ENCODE results near the gene NCKAP5. TPM values are rescaled to one million over a fixed set of nuclear protein-coding genes. Genes with fewer than 3 reads are reported as not detected.

Gene NCKAP5
- total RNA-seq, 1 donor from 2014 or later: 27.9 TPM

DNA sequence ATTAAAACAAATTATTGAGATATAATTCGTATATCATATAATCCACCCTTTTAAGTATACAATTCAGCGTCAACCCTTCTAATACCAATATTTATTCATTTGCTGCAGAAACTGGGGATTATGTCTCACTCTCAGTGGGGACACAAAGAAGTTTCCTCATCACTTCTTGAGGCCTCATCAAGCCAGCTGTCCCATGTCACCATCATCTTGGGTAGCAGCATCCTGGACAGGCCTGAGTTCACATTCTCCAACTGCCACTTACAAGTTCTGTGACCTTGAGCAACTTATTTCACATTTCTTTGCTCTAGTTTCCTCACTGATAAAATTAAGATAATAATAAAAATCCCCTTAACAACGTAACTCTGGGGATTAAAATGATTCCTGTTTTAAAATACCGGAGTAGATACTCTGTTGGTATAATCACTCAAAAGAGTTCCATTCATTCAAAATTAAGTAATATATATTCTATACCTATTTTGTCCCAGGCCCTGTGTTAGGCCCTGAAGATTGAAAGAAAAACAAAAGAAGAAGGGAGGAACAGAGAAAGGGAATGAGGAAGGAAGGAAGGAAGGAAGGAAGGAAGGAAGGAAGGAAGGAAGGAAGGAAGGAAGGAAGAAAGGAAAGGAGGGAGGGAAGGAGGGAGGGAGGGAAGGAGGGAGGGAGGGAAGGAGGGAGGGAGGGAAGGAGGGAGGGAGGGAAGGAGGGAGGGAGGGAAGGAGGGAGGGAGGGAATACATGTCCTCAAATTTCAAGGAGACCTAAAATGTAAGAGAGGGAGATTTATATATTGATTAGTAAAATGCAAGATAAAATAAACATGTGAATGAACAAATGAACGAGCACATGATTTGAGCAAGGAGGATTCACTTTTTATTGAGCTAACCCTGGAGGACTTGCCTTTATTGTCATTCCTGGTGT, 42.4 kb downstream of the NCKAP5 start:
- H3K27me3 Mint-ChIP-seq (ENCODE audit: low read depth): no peaks in the 10 kb centered on the region
- TF ChIP-seq, protein P1, sequence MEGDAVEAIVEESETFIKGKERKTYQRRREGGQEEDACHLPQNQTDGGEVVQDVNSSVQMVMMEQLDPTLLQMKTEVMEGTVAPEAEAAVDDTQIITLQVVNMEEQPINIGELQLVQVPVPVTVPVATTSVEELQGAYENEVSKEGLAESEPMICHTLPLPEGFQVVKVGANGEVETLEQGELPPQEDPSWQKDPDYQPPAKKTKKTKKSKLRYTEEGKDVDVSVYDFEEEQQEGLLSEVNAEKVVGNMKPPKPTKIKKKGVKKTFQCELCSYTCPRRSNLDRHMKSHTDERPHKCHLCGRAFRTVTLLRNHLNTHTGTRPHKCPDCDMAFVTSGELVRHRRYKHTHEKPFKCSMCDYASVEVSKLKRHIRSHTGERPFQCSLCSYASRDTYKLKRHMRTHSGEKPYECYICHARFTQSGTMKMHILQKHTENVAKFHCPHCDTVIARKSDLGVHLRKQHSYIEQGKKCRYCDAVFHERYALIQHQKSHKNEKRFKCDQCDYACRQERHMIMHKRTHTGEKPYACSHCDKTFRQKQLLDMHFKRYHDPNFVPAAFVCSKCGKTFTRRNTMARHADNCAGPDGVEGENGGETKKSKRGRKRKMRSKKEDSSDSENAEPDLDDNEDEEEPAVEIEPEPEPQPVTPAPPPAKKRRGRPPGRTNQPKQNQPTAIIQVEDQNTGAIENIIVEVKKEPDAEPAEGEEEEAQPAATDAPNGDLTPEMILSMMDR (conservative IDR thresholded peaks at IDR 0.05): no peak
- peaks cover 3% of the 10 kb centered on the region for H3K36me3 Mint-ChIP-seq (ENCODE audit: low read depth)
- no peaks in the 10 kb centered on the region for H3K9me3 Mint-ChIP-seq
- peaks cover 8% of the 10 kb centered on the region for H3K4me1 Mint-ChIP-seq
- H3K4me3 Mint-ChIP-seq: no peak overlapping the region
- no peak for DNase-seq (ENCODE audit: low read depth, low spot score)
- H3K27ac Mint-ChIP-seq (ENCODE audit: unreplicated experiment): no peak overlapping the region

DNA sequence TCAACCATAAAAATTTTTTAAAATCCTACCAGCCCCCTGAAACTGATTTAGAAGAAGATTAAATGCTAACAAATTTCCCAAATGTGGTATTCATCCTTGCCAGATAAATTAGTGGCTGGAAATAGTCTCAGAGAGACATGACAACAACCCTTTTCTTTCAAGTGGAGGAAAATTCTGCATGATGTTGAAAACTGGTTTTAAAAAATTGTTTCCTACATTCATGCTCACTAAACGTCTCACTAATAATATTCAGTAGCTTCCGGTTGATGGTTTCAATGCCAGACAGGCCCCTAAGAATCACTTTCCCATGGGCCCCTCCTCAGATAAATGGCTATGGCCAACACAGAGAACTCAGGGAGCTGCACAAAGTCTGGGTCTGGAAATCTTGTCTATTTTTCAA, 43.2 kb downstream of the NCKAP5 start:
- no peak for DNase-seq (ENCODE audit: low read depth, low spot score)
- H3K27ac Mint-ChIP-seq (ENCODE audit: unreplicated experiment): no peak overlapping the region
- TF ChIP-seq, protein P1 (conservative IDR thresholded peaks at IDR 0.05): no peak
- no peaks in the 10 kb centered on the region for H3K27me3 Mint-ChIP-seq (ENCODE audit: low read depth)
- no peaks in the 10 kb centered on the region for H3K9me3 Mint-ChIP-seq
- no peak overlapping the region for H3K4me3 Mint-ChIP-seq
- peaks cover 3% of the 10 kb centered on the region for H3K36me3 Mint-ChIP-seq (ENCODE audit: low read depth)
- peaks cover 8% of the 10 kb centered on the region for H3K4me1 Mint-ChIP-seq

DNA sequence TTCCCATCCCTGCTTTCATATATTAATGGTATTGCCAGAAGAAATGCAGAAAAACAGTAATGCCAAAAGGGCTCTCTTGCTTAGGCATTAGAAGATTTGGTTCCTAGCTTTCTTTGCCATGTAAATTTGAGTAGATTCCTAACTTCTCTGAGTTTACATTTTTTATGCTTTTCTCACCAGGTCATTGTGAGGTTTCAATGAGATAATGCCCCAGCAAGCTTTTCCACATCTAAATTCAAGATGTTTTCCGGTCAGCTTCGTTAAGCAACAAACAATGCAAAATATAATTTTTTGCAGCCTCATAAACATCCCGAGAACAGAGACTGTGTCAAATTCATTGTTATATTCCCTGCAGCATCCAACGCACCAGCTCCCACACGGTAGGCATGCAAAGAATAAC, 44.9 kb downstream of the NCKAP5 start:
- no peak for DNase-seq (ENCODE audit: low read depth, low spot score)
- Mint-ChIP-seq H3K4me3 (no peak overlapping the region), H3K27ac (ENCODE audit: unreplicated experiment) (no peak overlapping the region), H3K9me3 (no peaks in the 10 kb centered on the region), H3K4me1 (peaks cover 12% of the 10 kb centered on the region), H3K27me3 (ENCODE audit: low read depth) (no peaks in the 10 kb centered on the region), H3K36me3 (ENCODE audit: low read depth) (peaks cover 3% of the 10 kb centered on the region)
- TF ChIP-seq, protein P1 (conservative IDR thresholded peaks at IDR 0.05): no peak

DNA sequence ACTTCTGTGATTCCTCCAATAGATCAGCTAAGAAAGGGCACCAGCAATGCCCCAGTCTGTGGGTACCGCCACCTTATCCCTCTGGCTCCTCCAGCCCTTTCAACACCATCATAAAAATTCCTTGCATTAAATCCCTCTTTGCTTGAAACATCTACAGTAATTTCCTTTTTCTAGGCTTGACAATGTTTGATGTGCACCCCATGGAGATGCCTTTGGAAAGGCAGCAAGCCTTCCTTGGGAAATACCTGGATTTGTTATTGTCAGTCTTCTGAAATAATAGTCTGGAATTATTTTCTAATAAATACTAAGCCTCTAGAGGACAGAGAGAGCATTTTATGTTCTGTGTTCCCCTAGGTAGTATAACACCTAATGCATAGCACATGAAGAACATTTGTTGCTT, 46.1 kb downstream of the NCKAP5 start:
- TF ChIP-seq, protein P1 (conservative IDR thresholded peaks at IDR 0.05): no peak
- no peaks in the 10 kb centered on the region for H3K9me3 Mint-ChIP-seq
- no peaks in the 10 kb centered on the region for H3K27me3 Mint-ChIP-seq (ENCODE audit: low read depth)
- H3K36me3 Mint-ChIP-seq (ENCODE audit: low read depth): peaks cover 3% of the 10 kb centered on the region
- H3K4me1 Mint-ChIP-seq: peaks cover 20% of the 10 kb centered on the region
- no peak for DNase-seq (ENCODE audit: low read depth, low spot score)
- H3K4me3 Mint-ChIP-seq: no peak overlapping the region
- H3K27ac Mint-ChIP-seq (ENCODE audit: unreplicated experiment): no peak overlapping the region

DNA sequence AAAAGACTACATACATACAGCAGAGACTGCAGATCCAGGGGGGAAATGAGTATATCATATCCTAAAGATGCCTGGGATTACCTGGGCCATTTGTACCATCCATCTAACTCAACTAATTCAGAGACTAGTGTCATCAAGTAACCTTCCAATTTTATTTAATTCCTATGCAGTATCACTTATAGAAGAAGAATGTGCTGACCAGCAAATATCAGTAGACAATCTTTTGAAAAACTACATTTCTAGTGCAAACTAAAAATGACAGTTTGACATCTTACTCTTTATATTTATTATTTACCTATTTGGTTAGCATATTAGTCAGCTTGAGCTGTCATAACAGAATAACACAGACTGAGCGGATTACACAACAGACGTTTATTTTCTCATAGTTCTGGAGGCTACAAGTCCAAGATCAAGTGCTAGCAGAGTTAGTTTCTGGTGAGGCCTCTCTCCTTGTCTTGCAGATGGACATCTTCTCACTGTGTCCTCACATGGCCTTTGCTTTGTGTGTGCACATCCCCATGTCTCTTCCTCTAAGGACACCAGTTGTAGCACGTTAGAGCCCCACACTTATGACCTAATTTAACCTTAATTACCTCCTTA, 47.0 kb downstream of the NCKAP5 start:
- Mint-ChIP-seq H3K4me1 (peaks cover 21% of the 10 kb centered on the region), H3K27ac (ENCODE audit: unreplicated experiment) (no peak overlapping the region), H3K36me3 (ENCODE audit: low read depth) (peaks cover 3% of the 10 kb centered on the region), H3K4me3 (no peak overlapping the region), H3K9me3 (no peaks in the 10 kb centered on the region), H3K27me3 (ENCODE audit: low read depth) (no peaks in the 10 kb centered on the region)
- no peak for DNase-seq (ENCODE audit: low read depth, low spot score)
- TF ChIP-seq, protein P1 (conservative IDR thresholded peaks at IDR 0.05): no peak

All from neural crest cell (in vitro differentiated cells).